HG03039 (cell line): ENCODE data around the gene DLG4.

Experiments used
- ATAC-seq: cut with Tn5 transposase; IDR thresholded peaks from one replicate; pipeline ENCODE4 v1.9.1; 2021; ENCODE audit warnings: mild to moderate bottlenecking, moderate library complexity; ENCODE audit not compliant: unreplicated experiment

Gene DLG4

GRCh38 chr17:7215652-7216180, 3.9 kb downstream of the DLG4 start:
- no peak for ATAC-seq

- ATAC-seq, result no peak
These were observed 4.4 kb downstream of the DLG4 start for GRCh38 chr17:7215136-7215638.

- peak; percentile 67 for ATAC-seq
These were observed 5.1 kb downstream of the DLG4 start for GRCh38 chr17:7214300-7215135.

- ATAC-seq, result no peak
These were observed 5.7 kb downstream of the DLG4 start for GRCh38 chr17:7213895-7214299.

GRCh38 chr17:7211491-7212273, 8.0 kb downstream of the DLG4 start:
- no peak for ATAC-seq

GRCh38 chr17:7208754-7209460, 10.7 kb downstream of the DLG4 start:
- no peak for ATAC-seq

- no peak for ATAC-seq
These were observed 11.5 kb downstream of the DLG4 start for GRCh38 chr17:7208027-7208571.

- ATAC-seq, result no peak
These were observed 12.3 kb downstream of the DLG4 start for GRCh38 chr17:7207120-7208001.

GRCh38 chr17:7205561-7205960, 14.1 kb downstream of the DLG4 start:
- ATAC-seq, result no peak

- ATAC-seq, result peak; percentile 66
These were observed 14.7 kb downstream of the DLG4 start for GRCh38 chr17:7204828-7205461.

- no peak for ATAC-seq
These were observed 15.3 kb downstream of the DLG4 start for GRCh38 chr17:7204336-7204735.

GRCh38 chr17:7203391-7203790, 16.2 kb downstream of the DLG4 start:
- ATAC-seq, result no peak

- ATAC-seq, result no peak
These were observed 22.8 kb downstream of the DLG4 start for GRCh38 chr17:7196651-7197401.

GRCh38 chr17:7195971-7196370, 23.7 kb downstream of the DLG4 start:
- ATAC-seq, result no peak

GRCh38 chr17:7192271-7192937, 27.2 kb downstream of the DLG4 start:
- ATAC-seq, result no peak

GRCh38 chr17:7191571-7192270, 27.9 kb downstream of the DLG4 start:
- no peak for ATAC-seq

GRCh38 chr17:7191069-7191468, 28.6 kb downstream of the DLG4 start:
- ATAC-seq, result no peak
